Endothelial cell of umbilical vein (primary cell): ENCODE measurements around the gene MAPK4. TPM values are rescaled to one million over a fixed set of nuclear protein-coding genes. Genes with fewer than 3 reads are reported as not detected.

Experiments used
- BruUV-seq: library from RNA; stranded (reverse); fragments of 400-500 nt; replicated peaks from 2 replicates; lab custom pipeline; 2021; lab: Mats Ljungman, UMichigan
- CTCF ChIA-PET: fragments of 300-600, 350-600 bp; sonication (Branson Sonifier 250); formaldehyde crosslinking; loops from one replicate; lab custom pipeline; 2021; ENCODE audit warnings: antibody characterized with exemption, inconsistent platforms; lab: Charles Lee
- POLR2A ChIA-PET: fragments of 300-600, 350-600 bp; sonication (Branson Sonifier 250); formaldehyde crosslinking; loops from one replicate; lab custom pipeline; 2021; ENCODE audit warnings: antibody characterized with exemption, inconsistent platforms; lab: Charles Lee
- DNase-seq: peaks from one replicate; pipeline ENCODE4 v3.0.0-alpha.2; 2011; ENCODE audit warnings: low read depth, low spot score
- FAIRE-seq: peaks from 2 replicates; lab custom pipeline; 2011; peaks lifted over from hg19 to GRCh38; lab: Jason Lieb, UNC
- H2AFZ ChIP-seq: 2 replicates; pipeline ENCODE4 v1.6.0; 2012; ENCODE audit warnings: low read depth, low read length, control low read depth, inconsistent platforms
- H3K27ac ChIP-seq: 2 replicates; pipeline ENCODE4 v1.5.1; 2011; ENCODE audit warnings: low read depth, mild to moderate bottlenecking, control low read depth, low read length, moderate library complexity; ENCODE audit not compliant: insufficient read depth
- H3K27me3 ChIP-seq, 2 experiments: 2 replicates each; pipeline versions ENCODE4 v1.6.0 to v1.6.1; 2011; ENCODE audit warnings: low read length in 2 of 2, mixed read lengths in 1 of 2; ENCODE audit not compliant: control insufficient read depth in 2 of 2, insufficient read depth in 2 of 2
- H3K36me3 ChIP-seq, 2 experiments: 2 replicates in 1 of 2; 3 replicates in 1 of 2; pipeline ENCODE4 v1.5.1; 2011; ENCODE audit warnings: low read length in 2 of 2, mild to moderate bottlenecking in 1 of 2, moderate library complexity in 1 of 2; ENCODE audit not compliant: control insufficient read depth in 2 of 2, insufficient read depth in 2 of 2; ENCODE audit errors: extremely low read depth in 1 of 2
- H3K4me1 ChIP-seq: 3 replicates; pipeline ENCODE4 v1.5.1; 2011; ENCODE audit warnings: mild to moderate bottlenecking, low read length; ENCODE audit not compliant: control insufficient read depth, insufficient read depth; ENCODE audit errors: extremely low read depth
- H3K4me2 ChIP-seq: 2 replicates; pipeline ENCODE4 v1.6.1; 2011; ENCODE audit warnings: low read length, control low read depth, mixed read lengths; ENCODE audit not compliant: insufficient read depth
- H3K4me3 ChIP-seq, 3 experiments: fragments of 200-600 bp in 1 of 3; sonication (generic), shearing (Covaris generic) in 1 of 3; replicated peaks in 1 of 3; 2 replicates each; pipeline ENCODE4 v1.5.1; 2011 to 2016; ENCODE audit warnings: control low read depth in 3 of 3, low read length in 3 of 3, mild to moderate bottlenecking in 2 of 3, inconsistent platforms in 1 of 3, low read depth in 1 of 3, moderate library complexity in 1 of 3; ENCODE audit not compliant: insufficient read depth in 1 of 3
- H3K79me2 ChIP-seq: 2 replicates; pipeline ENCODE4 v1.6.0; 2012; ENCODE audit warnings: low read length, inconsistent platforms; ENCODE audit not compliant: control insufficient read depth, insufficient read depth
- H3K9ac ChIP-seq: replicated peaks from 2 replicates; pipeline ENCODE3; 2011; ENCODE audit warnings: low read length, control low read depth; ENCODE audit not compliant: insufficient read depth; ENCODE audit errors: extremely low read depth
- H3K9me1 ChIP-seq: replicated peaks from 3 replicates; pipeline ENCODE4 v1.6.0; 2011; ENCODE audit warnings: mild to moderate bottlenecking, low read length; ENCODE audit not compliant: control insufficient read depth, insufficient read depth; ENCODE audit errors: extremely low read depth
- H3K9me3 ChIP-seq: replicated peaks from 2 replicates; pipeline ENCODE4 v1.5.1; 2012; ENCODE audit warnings: low read length, inconsistent platforms; ENCODE audit not compliant: control insufficient read depth, insufficient read depth
- H4K20me1 ChIP-seq: replicated peaks from 2 replicates; pipeline ENCODE3; 2011; ENCODE audit warnings: mild to moderate bottlenecking, low read length; ENCODE audit not compliant: control insufficient read depth, insufficient read depth; ENCODE audit errors: extremely low read depth
- EZH2 ChIP-seq: IDR thresholded peaks from 2 replicates; pipeline ENCODE4 v1.6.1; 2012; ENCODE audit warnings: borderline replicate concordance, low read depth, mild to moderate bottlenecking, moderate library complexity, low read length, inconsistent platforms; ENCODE audit not compliant: severe bottlenecking
- FOS ChIP-seq: IDR thresholded peaks from 2 replicates; pipeline ENCODE4 v1.6.1; 2011; ENCODE audit warnings: mild to moderate bottlenecking, low read length, moderate library complexity, borderline replicate concordance; ENCODE audit not compliant: insufficient read depth
- GATA2 ChIP-seq: IDR thresholded peaks from 2 replicates; pipeline ENCODE4 v1.7.0; 2011; ENCODE audit warnings: low read depth, mild to moderate bottlenecking, moderate library complexity, mixed read lengths, low read length; ENCODE audit not compliant: insufficient read length, insufficient read depth
- JUN ChIP-seq: IDR thresholded peaks from 2 replicates; pipeline ENCODE4 v1.6.1; 2011; ENCODE audit warnings: borderline replicate concordance, low read depth; ENCODE audit not compliant: insufficient read length, insufficient read depth
- MYC ChIP-seq: IDR thresholded peaks from one replicate; pipeline ENCODE4 v1.6.1; 2011; ENCODE audit warnings: mild to moderate bottlenecking, low read depth, low read length
- POLR2A ChIP-seq: IDR thresholded peaks from 2 replicates; pipeline ENCODE4 v1.6.1; 2012; ENCODE audit warnings: low read depth, mild to moderate bottlenecking, control low read depth, low read length
- POLR2AphosphoS5 ChIP-seq: IDR thresholded peaks from 2 replicates; pipeline ENCODE4 v1.6.1; 2012; ENCODE audit warnings: low read depth, mild to moderate bottlenecking, control low read depth, low read length, moderate library complexity; ENCODE audit not compliant: insufficient read depth
- dilution Hi-C: fragments of 300-500 bp; cut with MboI; formaldehyde crosslinking; loops from one replicate; pipeline ENCODE4 v1.15.0; 2019; ENCODE audit warnings: low sequenced_read_pairs; ENCODE audit not compliant: extremely low pct_ligation_motif_present
- intact Hi-C: fragments of 100-400 bp; cut with micrococcal nuclease; formaldehyde crosslinking; loops from one replicate; pipeline ENCODE4 v1.10.0; 2022
- polyA plus RNA-seq, 4 experiments: library from polyadenylated mRNA; depleted of rRNA in 3 of 4; stranded (reverse) in 3 of 4; unstranded in 1 of 4; fragments of >200 nt; gene quantifications; 2 replicates each; pipeline versions ENCODE4 v1.2.1 to v1.2.3, GENCODE V29; 2011 to 2012; ENCODE audit warnings: missing spikeins in 1 of 4
- total RNA-seq: library from RNA; stranded (reverse); gene quantifications from 2 replicates; pipeline ENCODE4 v1.2.3, GENCODE V29; 2021
- TF ChIP-seq, protein P1 (sequence below), 2 donors: IDR thresholded peaks; 1 replicate in 1 of 2; 2 replicates in 1 of 2; pipeline ENCODE4 v1.5.1; 2011; ENCODE audit warnings: low read length in 2 of 2, mild to moderate bottlenecking in 2 of 2, moderate library complexity in 2 of 2, control low read depth in 1 of 2, inconsistent platforms in 1 of 2, low read depth in 1 of 2; ENCODE audit not compliant: insufficient read depth in 1 of 2; ENCODE audit errors: extremely low read depth in 1 of 2

Gene MAPK4
- total and polyA plus RNA-seq, 2 donors (not counting 3 experiments of a cell fraction or from before 2014, with no cell fraction given), result not detected

DNA sequence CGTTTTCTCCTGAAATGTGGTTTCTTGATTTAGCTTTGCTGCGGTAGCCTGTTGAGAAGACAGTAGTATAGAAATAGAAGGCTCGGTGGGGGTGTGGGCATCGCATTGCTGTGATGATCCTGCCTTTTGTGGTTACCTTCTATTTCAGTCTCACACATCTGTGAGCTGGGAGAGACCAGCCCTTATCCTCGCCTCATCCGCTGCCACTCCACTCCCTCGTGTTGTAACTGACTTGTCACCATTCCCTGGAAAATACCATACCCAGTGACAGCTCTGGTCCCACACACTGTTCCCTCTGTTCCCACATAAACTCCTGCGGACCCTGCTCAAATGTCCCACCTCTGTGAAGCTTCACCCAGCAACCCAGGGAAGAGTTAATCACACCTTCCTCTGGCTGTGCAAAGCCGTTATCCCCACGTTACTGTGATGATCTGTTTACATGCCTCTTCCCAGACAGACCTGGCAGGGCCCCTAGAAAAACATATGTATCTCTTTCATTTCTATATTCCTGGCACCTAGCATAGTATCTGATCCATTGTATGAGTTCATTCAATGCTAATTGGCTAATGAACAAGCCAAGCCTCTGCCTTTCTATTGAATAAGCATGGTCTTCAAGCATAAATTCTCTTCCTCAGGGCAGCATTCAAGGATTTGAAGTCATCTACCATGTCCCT, 114.6 kb downstream of the MAPK4 start:
- Histone ChIP-seq H3K9me1 (no peaks in the 10 kb centered on the region), H2AFZ (no peak overlapping the region), H3K27me3 (no peaks in the 10 kb centered on the region), H3K4me2 (no peak overlapping the region), H3K4me1 (no peaks in the 10 kb centered on the region), H3K36me3 (no peaks in the 10 kb centered on the region), H3K9me3 (no peaks in the 10 kb centered on the region), H3K4me3 (no peak overlapping the region), H3K9ac (no peak overlapping the region), H3K79me2 (no peaks in the 10 kb centered on the region), H4K20me1 (no peaks in the 10 kb centered on the region), H3K27ac (no peak overlapping the region)
- DNase-seq (no peak), FAIRE-seq (no peak)
- TF ChIP-seq EZH2, result no peak
- no peak for TF ChIP-seq FOS
- no TSS peak for BruUV-seq
- dilution Hi-C loops, result no loop called here
- POLR2A ChIA-PET, result no interaction called here
- intact Hi-C loops, result no loop called here
- CTCF ChIA-PET, result no interaction called here

DNA sequence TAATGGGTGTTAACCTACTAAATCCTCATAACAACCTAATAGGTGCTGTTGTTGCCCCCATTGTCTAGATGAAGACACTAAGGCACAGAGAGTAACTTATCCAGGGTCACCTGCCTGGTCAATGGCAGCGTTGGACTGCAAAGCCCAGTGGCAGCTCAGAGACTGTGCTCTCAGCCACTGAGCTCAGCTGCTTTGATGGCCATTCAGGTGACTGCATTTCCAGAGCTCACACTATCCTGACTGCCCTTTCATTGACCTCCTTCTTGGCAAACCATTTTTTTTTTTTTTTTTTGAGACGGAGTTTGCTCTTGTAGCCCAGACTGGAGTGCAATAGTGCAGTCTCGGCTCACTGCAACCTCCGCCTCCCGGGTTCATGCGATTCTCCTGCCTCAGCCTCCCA, 115.2 kb downstream of the MAPK4 start:
- FAIRE-seq, result no peak
- ChIA-PET POLR2A (no interaction called here), CTCF (no interaction called here)
- H3K9me1 ChIP-seq, result no peaks in the 10 kb centered on the region
- no peaks in the 10 kb centered on the region for H4K20me1 ChIP-seq
- no peak overlapping the region for H2AFZ ChIP-seq
- dilution Hi-C loops, result no loop called here
- H3K9ac ChIP-seq, result no peak overlapping the region
- no peaks in the 10 kb centered on the region for H3K27me3 ChIP-seq
- no peak overlapping the region for H3K4me2 ChIP-seq
- H3K4me3 ChIP-seq, result no peak overlapping the region
- no peaks in the 10 kb centered on the region for H3K79me2 ChIP-seq
- TF ChIP-seq JUN, result no peak
- TF ChIP-seq POLR2A, result no peak
- no peak for TF ChIP-seq MYC
- no peak for TF ChIP-seq GATA2
- TF ChIP-seq EZH2, result no peak
- TF ChIP-seq, protein P1, sequence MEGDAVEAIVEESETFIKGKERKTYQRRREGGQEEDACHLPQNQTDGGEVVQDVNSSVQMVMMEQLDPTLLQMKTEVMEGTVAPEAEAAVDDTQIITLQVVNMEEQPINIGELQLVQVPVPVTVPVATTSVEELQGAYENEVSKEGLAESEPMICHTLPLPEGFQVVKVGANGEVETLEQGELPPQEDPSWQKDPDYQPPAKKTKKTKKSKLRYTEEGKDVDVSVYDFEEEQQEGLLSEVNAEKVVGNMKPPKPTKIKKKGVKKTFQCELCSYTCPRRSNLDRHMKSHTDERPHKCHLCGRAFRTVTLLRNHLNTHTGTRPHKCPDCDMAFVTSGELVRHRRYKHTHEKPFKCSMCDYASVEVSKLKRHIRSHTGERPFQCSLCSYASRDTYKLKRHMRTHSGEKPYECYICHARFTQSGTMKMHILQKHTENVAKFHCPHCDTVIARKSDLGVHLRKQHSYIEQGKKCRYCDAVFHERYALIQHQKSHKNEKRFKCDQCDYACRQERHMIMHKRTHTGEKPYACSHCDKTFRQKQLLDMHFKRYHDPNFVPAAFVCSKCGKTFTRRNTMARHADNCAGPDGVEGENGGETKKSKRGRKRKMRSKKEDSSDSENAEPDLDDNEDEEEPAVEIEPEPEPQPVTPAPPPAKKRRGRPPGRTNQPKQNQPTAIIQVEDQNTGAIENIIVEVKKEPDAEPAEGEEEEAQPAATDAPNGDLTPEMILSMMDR (IDR thresholded peaks at IDR 0.05; ENCODE audit: extremely low read depth in 1 of 2, insufficient read depth in 1 of 2, low read depth in 1 of 2, low read length in 2 of 2), result no peak
- no peak for TF ChIP-seq FOS
- TF ChIP-seq POLR2AphosphoS5, result no peak
- intact Hi-C loops, result no loop called here
- DNase-seq, result no peak
- H3K4me1 ChIP-seq, result no peaks in the 10 kb centered on the region
- no peaks in the 10 kb centered on the region for H3K36me3 ChIP-seq
- H3K9me3 ChIP-seq, result no peaks in the 10 kb centered on the region
- no TSS peak for BruUV-seq
- no peak overlapping the region for H3K27ac ChIP-seq
